Sigmoid colon (tissue), 7 donors: ENCODE results near the gene ULK3. TPM values are rescaled to one million over a fixed set of nuclear protein-coding genes. Genes with fewer than 3 reads are reported as not detected.

Source experiments
- DNase-seq: peaks from one replicate; pipeline ENCODE4 v3.0.0-alpha.2; 2019
- H3K27ac ChIP-seq, 4 donors: fragments of 200-600 bp; sonication (generic); one replicate each; pipeline ENCODE4 v1.5.1; 2016 to 2019; ENCODE audit warnings: mild to moderate bottlenecking in 1 of 4
- H3K27me3 ChIP-seq, 3 donors: fragments of 200-600 bp; sonication (generic); one replicate each; pipeline ENCODE4 v1.5.1; 2019; ENCODE audit warnings: mild to moderate bottlenecking in 1 of 3
- H3K36me3 ChIP-seq, 4 donors: fragments of 200-600 bp; sonication (generic); one replicate each; pipeline ENCODE4 v1.5.1; 2016 to 2019
- H3K4me1 ChIP-seq, 4 donors: fragments of 200-600 bp; sonication (generic); one replicate each; pipeline ENCODE4 v1.5.1; 2017 to 2019
- H3K4me3 ChIP-seq, 4 donors: fragments of 200-600 bp; sonication (generic); one replicate each; pipeline ENCODE4 v1.5.1; 2017 to 2019; ENCODE audit warnings: mild to moderate bottlenecking in 2 of 4, moderate library complexity in 1 of 4
- H3K9me3 ChIP-seq, 4 donors: fragments of 200-600 bp in 3 of 4; sonication (generic) in 3 of 4; one replicate each; pipeline versions ENCODE4 v1.5.1 to v1.6.1; 2013 to 2019
- CTCF ChIP-seq, 4 experiments: fragments of 450-650 bp in 3 of 4; fragments of 200-600 bp in 1 of 4; IDR thresholded peaks; one replicate each; pipeline ENCODE4 v1.5.1; 2016 to 2019; ENCODE audit warnings: antibody characterized with exemption in 4 of 4, mild to moderate bottlenecking in 3 of 4, moderate library complexity in 2 of 4
- EP300 ChIP-seq, 4 donors: sonication (generic); formaldehyde crosslinking; IDR thresholded peaks; one replicate each; pipeline ENCODE4 v1.6.1; 2017; ENCODE audit warnings: antibody characterized with exemption in 4 of 4
- POLR2A ChIP-seq, 2 donors: fragments of 450-650 bp; IDR thresholded peaks; one replicate each; pipeline ENCODE4 v1.6.1; 2016; ENCODE audit warnings: antibody characterized with exemption in 2 of 2, mild to moderate bottlenecking in 2 of 2, moderate library complexity in 2 of 2
- POLR2AphosphoS5 ChIP-seq, 4 donors: sonication (generic); formaldehyde crosslinking; IDR thresholded peaks; one replicate each; pipeline ENCODE4 v1.6.1; 2017; ENCODE audit warnings: antibody characterized with exemption in 4 of 4
- WGBS, 2 donors: extraction: QIAGEN DNeasy Blood & Tissue Kit; methylation state at CpG; one replicate each; pipeline ENCODE4 v1.1.7; 2013; 5-methylcytosine and 5-hydroxymethylcytosine counted together
- intact Hi-C: fragments of 100-400 bp; cut with DNase I; formaldehyde crosslinking; loops from one replicate; pipeline ENCODE4 v1.15.1; 2023
- polyA plus RNA-seq, 3 donors: library from polyadenylated mRNA; stranded (reverse); fragments of 200-250 nt; gene quantifications; one replicate each; pipeline ENCODE4 v1.2.3, GENCODE V29; 2013
- total RNA-seq, 4 donors: library from RNA; depleted of rRNA; stranded (reverse); fragments of >200 nt; gene quantifications; one replicate each; pipeline ENCODE4 v1.1.0, GENCODE V29; 2016
- donor health status: healthy with polysubstance abuse.
- donor health status: Bipolar disorder and iron deficiency.
- donor health status: healthy.

Gene ULK3
- total and polyA plus RNA-seq, 7 donors: 21.1 to 48.6 (median 46.8) TPM

DNA sequence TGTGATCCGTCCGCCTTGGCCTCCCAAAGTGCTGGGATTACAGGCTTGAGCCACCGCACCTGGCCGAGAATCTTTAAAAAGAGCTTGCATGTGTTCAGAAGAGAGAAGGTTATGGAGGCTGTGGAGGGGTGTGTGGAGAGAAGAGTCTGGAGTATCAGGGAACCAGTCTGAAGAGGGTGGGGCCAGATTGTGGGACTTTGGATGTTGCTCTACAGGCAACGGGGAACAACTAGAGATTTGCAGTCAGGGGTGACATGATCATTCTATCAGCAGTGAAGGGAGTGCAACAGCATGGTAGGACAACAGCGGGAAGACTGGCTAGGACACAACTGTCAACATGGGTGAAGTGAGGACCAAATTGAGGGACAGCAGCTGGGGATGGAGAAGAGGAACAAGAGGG lies 21.3 kb upstream of the ULK3 start:
- Histone ChIP-seq H3K27me3 (no peaks in the 10 kb centered on the region), H3K9me3 (no peaks in the 10 kb centered on the region), H3K27ac (peak overlapping the region in 1 of 4 donors; percentile 64), H3K4me3 (no peak overlapping the region), H3K4me1 (peaks cover 0 to 33% (median 16%) of the 10 kb centered on the region in 4 donors), H3K36me3 (peaks cover 0 to 3% (median 0%) of the 10 kb centered on the region in 4 donors)
- TF ChIP-seq POLR2AphosphoS5 (IDR thresholded peaks at IDR 0.05) (no peak), EP300 (IDR thresholded peaks at IDR 0.05) (no peak), POLR2A (IDR thresholded peaks at IDR 0.05) (no peak)
- intact Hi-C loops: no loop called here
- no peak for DNase-seq
- WGBS, 2 donors: 75 to 84% methylated on average over 6 of the region's 6 CpGs

- H3K4me3 ChIP-seq: no peak overlapping the region
- no peak for DNase-seq
- peaks cover 0 to 3% (median 0%) of the 10 kb centered on the region in 4 donors for H3K36me3 ChIP-seq
- 63 to 77% methylated on average over 11 of the region's 11 CpGs for whole genome bisulfite sequencing, 2 donors
- peak overlapping the region in 2 of 4 donors; percentile 10 to 64 for H3K27ac ChIP-seq
- no peaks in the 10 kb centered on the region for H3K27me3 ChIP-seq
- intact Hi-C loops: no loop called here
- no peaks in the 10 kb centered on the region for H3K9me3 ChIP-seq
- no peak for TF ChIP-seq EP300 (IDR thresholded peaks at IDR 0.05)
- no peak for TF ChIP-seq POLR2A (IDR thresholded peaks at IDR 0.05)
- no peak for TF ChIP-seq CTCF (IDR thresholded peaks at IDR 0.05)
- TF ChIP-seq POLR2AphosphoS5 (IDR thresholded peaks at IDR 0.05): no peak
- H3K4me1 ChIP-seq: peaks cover 0 to 33% (median 10%) of the 10 kb centered on the region in 4 donors
These were observed 20.5 kb upstream of the ULK3 start for GRCh38 chr15:74863239-74864056.

DNA sequence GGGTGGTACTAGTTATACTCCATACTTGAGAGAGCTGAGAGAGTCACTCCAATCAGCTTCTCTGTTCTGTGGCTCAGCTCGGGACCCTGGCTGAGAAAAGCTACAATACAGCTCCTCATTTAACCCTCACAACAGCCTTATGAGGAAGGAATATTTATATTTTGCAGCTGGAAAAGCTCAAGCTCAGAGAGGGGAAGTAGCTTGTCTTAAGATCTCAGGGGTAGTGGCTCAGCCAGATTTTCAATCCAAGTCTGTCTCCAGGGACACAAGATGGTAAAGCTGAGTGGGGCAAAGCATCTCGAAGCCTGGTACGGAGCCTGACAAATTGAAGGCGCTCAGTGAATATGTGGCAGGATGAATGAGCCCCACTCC lies 15.4 kb upstream of the ULK3 start:
- H3K4me3 ChIP-seq: no peak overlapping the region
- peaks cover 4 to 9% (median 6%) of the 10 kb centered on the region in 4 donors for H3K36me3 ChIP-seq
- no peak for TF ChIP-seq POLR2AphosphoS5 (IDR thresholded peaks at IDR 0.05)
- no peak for TF ChIP-seq EP300 (IDR thresholded peaks at IDR 0.05)
- TF ChIP-seq POLR2A (IDR thresholded peaks at IDR 0.05): no peak
- TF ChIP-seq CTCF (IDR thresholded peaks at IDR 0.05): no peak
- WGBS, 2 donors: 71 to 76% methylated on average over 4 of the region's 4 CpGs
- H3K9me3 ChIP-seq: no peaks in the 10 kb centered on the region
- H3K27ac ChIP-seq: no peak overlapping the region
- intact Hi-C loops: no loop called here
- no peaks in the 10 kb centered on the region for H3K27me3 ChIP-seq
- DNase-seq: no peak
- H3K4me1 ChIP-seq: peaks cover 0 to 28% (median 12%) of the 10 kb centered on the region in 4 donors

- WGBS, 2 donors: 56 to 58% methylated on average over 9 of the region's 9 CpGs
- Histone ChIP-seq H3K9me3 (no peaks in the 10 kb centered on the region), H3K4me1 (peaks cover 0 to 26% (median 12%) of the 10 kb centered on the region in 4 donors), H3K4me3 (no peak overlapping the region), H3K27me3 (no peaks in the 10 kb centered on the region), H3K36me3 (peaks cover 8 to 13% (median 11%) of the 10 kb centered on the region in 4 donors), H3K27ac (no peak overlapping the region)
- no peak for TF ChIP-seq POLR2A (IDR thresholded peaks at IDR 0.05)
- TF ChIP-seq POLR2AphosphoS5 (IDR thresholded peaks at IDR 0.05): no peak
- no peak for TF ChIP-seq EP300 (IDR thresholded peaks at IDR 0.05)
- TF ChIP-seq CTCF (IDR thresholded peaks at IDR 0.05): no peak
- intact Hi-C loops: no loop called here
- no peak for DNase-seq
These were observed 14.9 kb upstream of the ULK3 start for GRCh38 chr15:74857671-74858368.

DNA sequence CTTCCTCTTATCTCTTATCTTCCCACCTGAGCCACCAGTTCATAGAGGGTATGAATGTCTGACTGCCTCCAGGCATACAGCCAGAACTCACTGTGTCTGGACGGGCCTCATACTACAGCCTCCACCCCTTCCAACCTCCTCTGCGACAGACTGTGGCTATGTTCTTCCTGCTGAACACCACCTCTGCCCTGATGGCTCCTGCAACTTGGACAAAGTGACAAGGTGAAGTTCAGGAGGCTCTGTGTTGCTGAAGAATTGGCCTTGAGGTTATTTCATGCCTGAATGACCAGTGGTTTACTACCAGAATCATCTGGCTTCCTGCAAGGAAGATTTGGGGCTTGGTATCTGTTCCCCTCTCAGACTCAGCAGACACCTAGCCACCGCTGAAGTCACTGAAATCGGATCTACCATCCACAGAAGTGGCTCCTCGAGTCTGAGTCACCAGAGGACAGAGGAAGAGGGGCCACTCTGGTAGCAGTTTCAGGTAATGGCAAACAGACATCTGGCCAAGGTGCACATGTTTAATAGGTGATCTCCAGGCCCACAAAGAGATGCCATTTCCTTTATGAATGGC lies 14.2 kb upstream of the ULK3 start:
- Histone ChIP-seq H3K4me1 (peaks cover 0 to 26% (median 12%) of the 10 kb centered on the region in 4 donors), H3K36me3 (peaks cover 10 to 19% (median 17%) of the 10 kb centered on the region in 4 donors), H3K27me3 (no peaks in the 10 kb centered on the region), H3K9me3 (no peaks in the 10 kb centered on the region), H3K4me3 (no peak overlapping the region), H3K27ac (no peak overlapping the region)
- DNase-seq: no peak
- TF ChIP-seq POLR2AphosphoS5 (IDR thresholded peaks at IDR 0.05) (no peak), POLR2A (IDR thresholded peaks at IDR 0.05) (no peak), EP300 (IDR thresholded peaks at IDR 0.05) (no peak), CTCF (IDR thresholded peaks at IDR 0.05) (no peak)
- intact Hi-C loops: no loop called here
- WGBS, 2 donors: 27 to 54% methylated on average over 5 of the region's 5 CpGs
